AG10803 (cell line): ENCODE results near the gene GPATCH4.

Experiments
- DNase-seq: peaks from one replicate; pipeline ENCODE4 v3.0.0; 2010; ENCODE audit warnings: low read depth
- H3K4me3 ChIP-seq: 2 replicates; pipeline ENCODE4 v1.5.1; 2011; ENCODE audit warnings: mild to moderate bottlenecking, low read length, control low read depth
- TF ChIP-seq, protein P1 (sequence below): conservative IDR thresholded peaks from 2 replicates; pipeline ENCODE4 v1.5.1; 2011; ENCODE audit warnings: mild to moderate bottlenecking, low read length, control low read depth, inconsistent platforms

The GPATCH4 gene

DNA sequence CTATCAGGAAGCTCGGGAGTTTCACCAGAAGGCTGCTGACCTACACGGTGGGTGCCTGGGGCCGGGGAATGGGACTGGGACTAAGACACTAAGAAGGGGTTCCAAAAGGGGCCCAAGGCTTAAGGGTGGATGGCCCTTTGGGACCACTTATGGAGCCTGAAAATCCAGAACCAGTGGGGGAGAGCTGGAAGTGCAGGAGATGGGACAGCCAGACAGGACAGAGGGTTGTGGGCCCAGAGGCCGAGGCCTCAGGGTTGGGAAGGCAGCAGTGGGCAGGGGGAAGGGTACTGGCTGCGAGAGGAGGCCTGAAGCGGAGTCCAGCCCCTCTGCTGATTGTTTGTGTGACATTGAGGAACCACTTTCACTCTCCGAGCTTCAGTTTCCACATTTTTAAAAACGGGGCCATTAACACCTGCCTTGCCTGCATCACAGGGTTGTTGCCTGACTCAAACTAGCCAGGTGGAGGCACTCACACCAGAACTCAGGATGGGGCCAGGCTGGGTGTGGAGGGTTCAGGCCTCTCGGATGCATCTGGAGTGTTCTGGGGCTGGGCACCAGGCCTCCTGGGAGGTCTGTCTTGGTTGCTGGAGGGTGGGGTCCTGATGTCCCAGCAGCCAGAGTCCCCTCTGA, 18.8 kb downstream of the GPATCH4 start:
- TF ChIP-seq, protein P1, sequence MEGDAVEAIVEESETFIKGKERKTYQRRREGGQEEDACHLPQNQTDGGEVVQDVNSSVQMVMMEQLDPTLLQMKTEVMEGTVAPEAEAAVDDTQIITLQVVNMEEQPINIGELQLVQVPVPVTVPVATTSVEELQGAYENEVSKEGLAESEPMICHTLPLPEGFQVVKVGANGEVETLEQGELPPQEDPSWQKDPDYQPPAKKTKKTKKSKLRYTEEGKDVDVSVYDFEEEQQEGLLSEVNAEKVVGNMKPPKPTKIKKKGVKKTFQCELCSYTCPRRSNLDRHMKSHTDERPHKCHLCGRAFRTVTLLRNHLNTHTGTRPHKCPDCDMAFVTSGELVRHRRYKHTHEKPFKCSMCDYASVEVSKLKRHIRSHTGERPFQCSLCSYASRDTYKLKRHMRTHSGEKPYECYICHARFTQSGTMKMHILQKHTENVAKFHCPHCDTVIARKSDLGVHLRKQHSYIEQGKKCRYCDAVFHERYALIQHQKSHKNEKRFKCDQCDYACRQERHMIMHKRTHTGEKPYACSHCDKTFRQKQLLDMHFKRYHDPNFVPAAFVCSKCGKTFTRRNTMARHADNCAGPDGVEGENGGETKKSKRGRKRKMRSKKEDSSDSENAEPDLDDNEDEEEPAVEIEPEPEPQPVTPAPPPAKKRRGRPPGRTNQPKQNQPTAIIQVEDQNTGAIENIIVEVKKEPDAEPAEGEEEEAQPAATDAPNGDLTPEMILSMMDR = no peak
- DNase-seq = no peak
- no peak overlapping the region for H3K4me3 ChIP-seq

- no peak overlapping the region for H3K4me3 ChIP-seq
- DNase-seq = no peak
- TF ChIP-seq, protein P1 = no peak
Observed at GRCh38 chr1:156581661-156582387, 19.5 kb downstream of the GPATCH4 start.

GRCh38 chr1:156579472-156579871, 21.8 kb downstream of the GPATCH4 start, which contains the start of gene TTC24:
TSS of gene TTC24 (plus strand) at chr1:156579723. CDS start at chr1:156581365, 1,642 bp downstream.
- no peak for DNase-seq
- no peak within 1 kb of the TSS for H3K4me3 ChIP-seq
- TF ChIP-seq, protein P1 = no peak

DNA sequence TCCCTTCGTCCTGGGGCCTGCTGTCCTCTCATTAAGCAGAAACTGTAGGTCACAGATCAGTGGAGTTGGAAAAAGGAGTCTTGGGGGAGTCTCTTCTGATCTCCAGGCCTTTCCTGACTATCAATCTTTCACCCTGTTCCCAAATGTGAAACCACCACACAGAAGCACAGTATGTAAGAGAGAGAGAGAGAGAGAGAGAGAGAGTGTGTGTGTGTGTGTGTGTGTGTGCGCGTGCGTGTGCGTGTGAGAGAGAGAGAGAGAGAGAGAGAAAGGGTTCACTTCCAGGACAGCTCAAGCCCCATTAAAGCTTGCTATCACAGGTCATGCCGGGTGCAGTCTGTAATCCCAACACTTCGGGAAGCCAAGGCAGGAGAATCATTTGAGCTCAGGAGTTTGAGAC, 23.2 kb downstream of the GPATCH4 start:
- TF ChIP-seq, protein P1 = no peak
- no peak overlapping the region for H3K4me3 ChIP-seq
- DNase-seq = no peak

DNA sequence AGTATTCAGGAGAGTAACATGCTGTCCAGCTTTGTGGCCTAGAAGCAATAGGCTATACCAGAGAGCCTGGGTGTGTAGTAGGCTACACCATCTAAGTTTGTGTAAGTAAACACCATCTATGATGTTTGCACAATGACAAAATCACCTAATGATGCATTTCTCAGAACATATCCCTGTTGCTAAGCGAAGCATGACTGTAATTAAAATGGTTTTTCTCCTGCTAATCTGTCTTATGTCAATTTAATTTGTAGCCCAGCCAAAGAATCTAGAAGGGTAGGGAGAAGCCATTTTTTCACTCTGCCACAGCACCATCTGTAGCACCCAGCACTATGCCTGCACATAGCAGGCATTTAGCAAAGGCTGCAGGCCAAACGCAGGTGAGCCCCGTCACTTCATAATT, 23.7 kb downstream of the GPATCH4 start:
- H3K4me3 ChIP-seq = no peak overlapping the region
- no peak for DNase-seq
- TF ChIP-seq, protein P1 = no peak

GRCh38 chr1:156574039-156574633, 27.1 kb downstream of the GPATCH4 start:
- no peak for DNase-seq
- H3K4me3 ChIP-seq = no peak overlapping the region
- TF ChIP-seq, protein P1 = no peak
